Esophagus muscularis mucosa (tissue), 4 donors: ENCODE measurements around the gene RUFY3.
"Not testable (repeated sequence)": the region's sequence is repeated elsewhere in the genome, so short reads cannot be mapped to it uniquely, and the experiment has no call there.

Source experiments
- EP300 ChIP-seq: sonication (generic); formaldehyde crosslinking; IDR thresholded peaks from one replicate; pipeline ENCODE4 v1.6.1; 2017; ENCODE audit warnings: antibody characterized with exemption
- POLR2A ChIP-seq: fragments of 450-650 bp; IDR thresholded peaks from one replicate; pipeline ENCODE4 v1.6.1; 2017; ENCODE audit warnings: antibody characterized with exemption, moderate library complexity, mild to moderate bottlenecking, low read depth
- POLR2AphosphoS5 ChIP-seq, 2 donors: sonication (generic); formaldehyde crosslinking; IDR thresholded peaks; one replicate each; pipeline ENCODE4 v1.6.1; 2017; ENCODE audit warnings: antibody characterized with exemption in 2 of 2
- TF ChIP-seq, protein P1 (sequence below), 3 experiments: fragments of 200-600 bp in 2 of 3; fragments of 450-650 bp in 1 of 3; sonication (generic) in 2 of 3; IDR thresholded peaks; one replicate each; pipeline ENCODE4 v1.5.1; 2017 to 2019; ENCODE audit warnings: antibody characterized with exemption in 3 of 3, mild to moderate bottlenecking in 2 of 3, moderate library complexity in 1 of 3

DNA sequence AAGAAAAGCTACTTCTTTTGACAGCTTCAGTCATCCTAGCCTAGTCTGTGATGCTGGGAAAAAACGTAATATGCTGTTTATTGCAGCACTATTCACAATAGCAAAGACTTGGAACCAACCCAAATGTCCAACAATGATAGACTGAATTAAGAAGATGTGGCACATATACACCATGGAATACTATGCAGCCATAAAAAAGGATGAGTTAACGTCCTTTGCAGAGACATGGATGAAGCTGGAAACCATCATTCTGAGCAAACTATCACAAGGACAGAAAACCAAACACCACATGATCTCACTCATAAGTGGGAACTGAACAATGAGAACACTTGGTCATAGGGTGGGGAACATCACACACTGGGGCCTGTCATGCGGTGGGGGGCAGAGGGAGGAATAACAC lies 39.6 kb upstream of the RUFY3 start:
- TF ChIP-seq, protein P1, sequence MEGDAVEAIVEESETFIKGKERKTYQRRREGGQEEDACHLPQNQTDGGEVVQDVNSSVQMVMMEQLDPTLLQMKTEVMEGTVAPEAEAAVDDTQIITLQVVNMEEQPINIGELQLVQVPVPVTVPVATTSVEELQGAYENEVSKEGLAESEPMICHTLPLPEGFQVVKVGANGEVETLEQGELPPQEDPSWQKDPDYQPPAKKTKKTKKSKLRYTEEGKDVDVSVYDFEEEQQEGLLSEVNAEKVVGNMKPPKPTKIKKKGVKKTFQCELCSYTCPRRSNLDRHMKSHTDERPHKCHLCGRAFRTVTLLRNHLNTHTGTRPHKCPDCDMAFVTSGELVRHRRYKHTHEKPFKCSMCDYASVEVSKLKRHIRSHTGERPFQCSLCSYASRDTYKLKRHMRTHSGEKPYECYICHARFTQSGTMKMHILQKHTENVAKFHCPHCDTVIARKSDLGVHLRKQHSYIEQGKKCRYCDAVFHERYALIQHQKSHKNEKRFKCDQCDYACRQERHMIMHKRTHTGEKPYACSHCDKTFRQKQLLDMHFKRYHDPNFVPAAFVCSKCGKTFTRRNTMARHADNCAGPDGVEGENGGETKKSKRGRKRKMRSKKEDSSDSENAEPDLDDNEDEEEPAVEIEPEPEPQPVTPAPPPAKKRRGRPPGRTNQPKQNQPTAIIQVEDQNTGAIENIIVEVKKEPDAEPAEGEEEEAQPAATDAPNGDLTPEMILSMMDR (IDR thresholded peaks at IDR 0.05), result not testable (repeated sequence)
- not testable (repeated sequence) for TF ChIP-seq POLR2AphosphoS5 (IDR thresholded peaks at IDR 0.05); EP300; POLR2A
